ENCODE data around the gene CAMK2B. TPM values are rescaled to one million over a fixed set of nuclear protein-coding genes. Genes with fewer than 3 reads are reported as not detected.

CAMK2B gene
- total RNA-seq, 1 experiment from 2014 or later, result not detected

DNA sequence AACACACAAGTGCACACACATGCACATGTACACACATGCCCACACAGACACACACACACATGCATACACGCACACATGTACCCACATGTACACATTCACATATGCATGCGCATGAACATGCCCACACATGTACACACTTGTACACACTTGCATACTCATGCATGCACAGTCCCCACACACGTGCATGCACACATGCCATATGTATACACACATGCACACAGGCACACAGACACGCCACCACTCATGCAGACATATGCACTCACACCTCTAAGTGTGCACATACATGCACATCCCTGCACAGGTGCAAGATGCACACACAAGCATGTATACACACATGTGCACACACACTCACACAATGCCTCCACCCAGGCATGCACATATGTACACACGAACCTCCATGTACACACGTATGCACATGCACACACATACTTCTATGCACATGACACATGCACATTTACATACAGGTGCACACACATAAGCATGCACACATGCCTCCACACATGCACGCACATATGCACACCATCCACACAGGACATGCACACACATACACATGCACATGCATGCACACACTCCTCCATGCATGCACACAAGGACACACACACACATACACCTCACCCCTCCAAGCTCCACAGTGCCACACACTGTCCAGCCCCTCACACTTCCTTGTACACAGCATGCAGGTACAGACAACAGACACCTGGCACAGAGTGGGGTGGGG is 78.8 kb downstream of the CAMK2B start:
- H3K27ac ChIP-seq (ENCODE audit: low read length), result no peak overlapping the region

DNA sequence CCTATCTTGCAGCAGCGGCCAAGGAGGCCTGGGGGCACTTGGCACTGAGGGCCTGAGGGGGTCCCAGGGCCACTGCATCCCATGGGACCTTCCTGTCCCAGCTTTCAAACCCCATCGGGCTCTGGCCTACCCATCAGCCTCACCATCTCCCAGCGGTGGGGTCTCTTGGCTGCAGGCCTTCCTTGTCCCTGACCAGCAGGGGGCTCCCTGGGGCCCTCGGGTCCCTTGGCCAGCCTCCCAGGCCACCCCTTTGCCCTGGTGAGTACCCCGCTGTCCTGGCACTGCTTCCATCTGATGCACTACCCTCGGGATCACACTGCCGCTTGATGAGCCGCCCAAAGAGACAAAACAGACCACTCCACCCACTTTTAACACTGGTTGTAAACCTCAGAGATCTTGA is 81.1 kb downstream of the CAMK2B start:
- H3K9ac ChIP-seq (ENCODE audit: low read length), result no peak overlapping the region
- H4K20me1 ChIP-seq (ENCODE audit: insufficient read depth, low read depth, low read length), result no peaks in the 10 kb centered on the region
- H3K9me2 ChIP-seq (replicated peaks; ENCODE audit: insufficient read depth, low read length), result no peaks in the 10 kb centered on the region
- no peak overlapping the region for H3K4me3 ChIP-seq (ENCODE audit: low read length)
- no peak overlapping the region for H3K4me2 ChIP-seq (ENCODE audit: low read depth, low read length, poor library complexity, severe bottlenecking)
- H2AFZ ChIP-seq (ENCODE audit: low read length), result no peak overlapping the region
- DNase-seq, result peak; percentile 63
- no peaks in the 10 kb centered on the region for H3K36me3 ChIP-seq (ENCODE audit: insufficient read depth, low read length)
- H3K9me3 ChIP-seq (ENCODE audit: low read length), result no peaks in the 10 kb centered on the region
- no peaks in the 10 kb centered on the region for H3K27me3 ChIP-seq (ENCODE audit: low read length)
- H3K79me2 ChIP-seq (ENCODE audit: low read length), result no peaks in the 10 kb centered on the region
- H3K4me1 ChIP-seq (ENCODE audit: low read length), result peaks cover 5% of the 10 kb centered on the region; the same call in 1 of the 2 replicates
- no peak overlapping the region for H3K27ac ChIP-seq (ENCODE audit: low read length)

More for the DNA sequence above, 78.8 kb downstream of the CAMK2B start:
- no peak overlapping the region for H2AFZ ChIP-seq (ENCODE audit: low read length)
- no peaks in the 10 kb centered on the region for H3K4me1 ChIP-seq (ENCODE audit: low read length)
- H3K9me2 ChIP-seq (replicated peaks; ENCODE audit: insufficient read depth, low read length), result no peaks in the 10 kb centered on the region
- H3K4me2 ChIP-seq (ENCODE audit: low read depth, low read length, poor library complexity, severe bottlenecking), result no peak overlapping the region
- no peak overlapping the region for H3K4me3 ChIP-seq (ENCODE audit: low read length)
- DNase-seq, result no peak
- H3K36me3 ChIP-seq (ENCODE audit: insufficient read depth, low read length), result no peaks in the 10 kb centered on the region
- H4K20me1 ChIP-seq (ENCODE audit: insufficient read depth, low read depth, low read length), result no peaks in the 10 kb centered on the region
- no peak overlapping the region for H3K9ac ChIP-seq (ENCODE audit: low read length)
- no peaks in the 10 kb centered on the region for H3K9me3 ChIP-seq (ENCODE audit: low read length)
- H3K79me2 ChIP-seq (ENCODE audit: low read length), result no peaks in the 10 kb centered on the region
- no peaks in the 10 kb centered on the region for H3K27me3 ChIP-seq (ENCODE audit: low read length)

- no peaks in the 10 kb centered on the region for H3K27me3 ChIP-seq (ENCODE audit: low read length)
- no peaks in the 10 kb centered on the region for H3K36me3 ChIP-seq (ENCODE audit: insufficient read depth, low read length)
- no peak overlapping the region for H3K4me2 ChIP-seq (ENCODE audit: low read depth, low read length, poor library complexity, severe bottlenecking)
- H3K9me3 ChIP-seq (ENCODE audit: low read length), result no peaks in the 10 kb centered on the region
- H4K20me1 ChIP-seq (ENCODE audit: insufficient read depth, low read depth, low read length), result no peaks in the 10 kb centered on the region
- no peak overlapping the region for H3K27ac ChIP-seq (ENCODE audit: low read length)
- no peaks in the 10 kb centered on the region for H3K9me2 ChIP-seq (replicated peaks; ENCODE audit: insufficient read depth, low read length)
- DNase-seq, result no peak
- H3K4me3 ChIP-seq (ENCODE audit: low read length), result no peak overlapping the region
- H3K79me2 ChIP-seq (ENCODE audit: low read length), result no peaks in the 10 kb centered on the region
- no peak overlapping the region for H3K9ac ChIP-seq (ENCODE audit: low read length)
- no peak overlapping the region for H2AFZ ChIP-seq (ENCODE audit: low read length)
- peaks cover 5% of the 10 kb centered on the region; the same call in 1 of the 2 replicates for H3K4me1 ChIP-seq (ENCODE audit: low read length)
Measured at GRCh38 chr7:44242091-44242490, 83.3 kb downstream of the CAMK2B start.

DNA sequence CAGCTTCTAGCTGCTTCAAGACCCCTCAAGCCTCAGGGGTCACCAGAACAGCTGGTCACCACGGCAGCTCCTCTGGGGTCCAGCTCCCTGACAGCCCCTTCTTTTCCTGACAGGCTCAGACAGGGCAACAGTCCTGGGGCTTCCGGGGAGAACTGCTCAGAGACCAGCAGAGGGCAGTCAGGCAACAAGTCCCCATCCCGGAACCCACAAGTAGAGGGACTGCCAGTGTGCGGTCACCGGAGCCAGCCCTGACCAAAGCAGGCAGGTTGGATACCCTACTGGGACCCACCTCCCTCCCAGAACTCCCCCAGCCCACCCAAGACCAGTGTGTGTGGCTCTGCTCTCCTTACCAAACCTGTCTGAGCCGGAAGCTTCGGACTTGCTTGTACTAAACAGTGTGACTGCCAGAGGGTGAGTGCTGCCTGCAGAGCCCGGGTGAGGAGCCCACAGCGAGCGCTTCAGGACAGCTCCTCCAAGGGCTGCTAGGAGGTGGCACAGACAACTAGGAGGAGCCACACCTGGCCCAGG is 84.3 kb downstream of the CAMK2B start:
- Histone ChIP-seq H3K4me2 (ENCODE audit: low read depth, low read length, poor library complexity, severe bottlenecking) (peak overlapping the region; percentile 61), H3K4me3 (ENCODE audit: low read length) (peak overlapping the region; percentile 54; the same call in 1 of the 2 replicates), H3K9ac (ENCODE audit: low read length) (peak overlapping the region; percentile 60)

DNA sequence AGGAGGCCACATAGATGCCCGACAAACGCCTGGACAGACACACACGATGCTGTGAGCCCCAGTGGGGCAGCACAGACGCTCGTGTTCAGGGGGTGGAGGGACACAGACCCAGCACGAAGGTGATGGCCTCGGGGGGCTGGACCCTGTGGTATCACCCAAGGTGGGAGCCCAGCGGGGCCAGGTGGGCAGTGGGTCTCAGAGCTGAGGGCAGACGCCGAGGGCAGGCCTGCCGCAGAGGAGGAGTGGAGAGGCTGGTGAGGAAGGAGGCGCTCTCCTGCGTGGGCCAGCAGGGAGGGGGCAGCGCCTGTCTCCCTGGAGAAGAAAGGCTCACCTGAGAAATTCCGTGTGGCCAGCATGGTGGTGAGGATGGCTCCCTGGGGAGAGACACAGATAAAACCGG is 85.0 kb downstream of the CAMK2B start:
- Histone ChIP-seq H3K4me2 (ENCODE audit: low read depth, low read length, poor library complexity, severe bottlenecking) (peak overlapping the region; percentile 61), H3K27ac (ENCODE audit: low read length) (no peak overlapping the region), H3K9ac (ENCODE audit: low read length) (no peak overlapping the region), H2AFZ (ENCODE audit: low read length) (no peak overlapping the region), H3K4me3 (ENCODE audit: low read length) (no peak overlapping the region), H4K20me1 (ENCODE audit: insufficient read depth, low read depth, low read length) (no peaks in the 10 kb centered on the region), H3K4me1 (ENCODE audit: low read length) (peaks cover 5% of the 10 kb centered on the region; the same call in 1 of the 2 replicates), H3K27me3 (ENCODE audit: low read length) (no peaks in the 10 kb centered on the region), H3K36me3 (ENCODE audit: insufficient read depth, low read length) (no peaks in the 10 kb centered on the region), H3K9me2 (replicated peaks; ENCODE audit: insufficient read depth, low read length) (no peaks in the 10 kb centered on the region), H3K9me3 (ENCODE audit: low read length) (no peaks in the 10 kb centered on the region), H3K79me2 (ENCODE audit: low read length) (no peaks in the 10 kb centered on the region)
- no peak for DNase-seq

More for the DNA sequence above, 84.3 kb downstream of the CAMK2B start:
- Histone ChIP-seq H3K9me2 (replicated peaks; ENCODE audit: insufficient read depth, low read length) (no peaks in the 10 kb centered on the region), H3K27ac (ENCODE audit: low read length) (no peak overlapping the region), H3K79me2 (ENCODE audit: low read length) (no peaks in the 10 kb centered on the region), H4K20me1 (ENCODE audit: insufficient read depth, low read depth, low read length) (no peaks in the 10 kb centered on the region), H3K27me3 (ENCODE audit: low read length) (no peaks in the 10 kb centered on the region), H3K9me3 (ENCODE audit: low read length) (no peaks in the 10 kb centered on the region), H3K36me3 (ENCODE audit: insufficient read depth, low read length) (no peaks in the 10 kb centered on the region), H3K4me1 (ENCODE audit: low read length) (peaks cover 5% of the 10 kb centered on the region; the same call in 1 of the 2 replicates), H2AFZ (ENCODE audit: low read length) (peak overlapping the region; percentile 88; the same call in 1 of the 2 replicates)
- peak; percentile 88 for DNase-seq

GRCh38 chr7:44239361-44239760 is 86.0 kb downstream of the CAMK2B start:
- no peaks in the 10 kb centered on the region for H3K36me3 ChIP-seq (ENCODE audit: insufficient read depth, low read length)
- no peak overlapping the region for H3K4me2 ChIP-seq (ENCODE audit: low read depth, low read length, poor library complexity, severe bottlenecking)
- H3K27me3 ChIP-seq (ENCODE audit: low read length), result no peaks in the 10 kb centered on the region
- H3K27ac ChIP-seq (ENCODE audit: low read length), result no peak overlapping the region
- H2AFZ ChIP-seq (ENCODE audit: low read length), result no peak overlapping the region
- no peaks in the 10 kb centered on the region for H3K9me3 ChIP-seq (ENCODE audit: low read length)
- H3K9me2 ChIP-seq (replicated peaks; ENCODE audit: insufficient read depth, low read length), result no peaks in the 10 kb centered on the region
- DNase-seq, result no peak
- no peaks in the 10 kb centered on the region for H4K20me1 ChIP-seq (ENCODE audit: insufficient read depth, low read depth, low read length)
- no peak overlapping the region for H3K4me3 ChIP-seq (ENCODE audit: low read length)
- no peak overlapping the region for H3K9ac ChIP-seq (ENCODE audit: low read length)
- no peaks in the 10 kb centered on the region for H3K79me2 ChIP-seq (ENCODE audit: low read length)
- H3K4me1 ChIP-seq (ENCODE audit: low read length), result peaks cover 5% of the 10 kb centered on the region; the same call in 1 of the 2 replicates

DNA sequence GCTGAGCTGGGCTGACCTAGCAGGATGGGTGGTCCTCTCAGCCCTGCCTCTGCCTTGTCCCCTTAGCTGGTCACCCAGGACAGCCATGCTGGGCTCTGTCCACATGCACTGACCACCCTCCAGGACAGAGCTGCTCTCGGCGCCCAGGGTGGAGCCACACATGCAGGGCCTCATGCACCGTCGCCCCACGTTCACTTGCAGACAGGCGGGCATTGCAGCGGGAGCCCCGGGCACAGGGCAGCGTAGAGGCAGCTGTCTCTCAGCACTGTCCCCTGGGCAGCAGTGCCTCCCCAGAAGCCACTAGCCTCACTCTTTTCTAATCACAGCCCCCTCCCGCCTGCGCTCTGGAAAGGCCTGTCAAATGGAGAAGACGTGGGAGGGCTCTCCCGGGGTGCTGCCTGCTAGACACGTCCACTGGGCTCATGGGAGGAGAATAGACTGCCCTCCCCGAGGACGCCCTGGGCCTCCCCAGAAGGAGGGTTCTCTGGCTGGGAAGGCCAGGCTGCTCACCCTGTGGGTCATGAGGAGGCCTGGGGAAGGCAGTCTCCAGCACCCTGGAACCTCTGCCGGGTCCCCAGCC is 87.2 kb downstream of the CAMK2B start:
- Histone ChIP-seq H2AFZ (ENCODE audit: low read length) (no peak overlapping the region), H3K9ac (ENCODE audit: low read length) (no peak overlapping the region), H3K9me2 (replicated peaks; ENCODE audit: insufficient read depth, low read length) (no peaks in the 10 kb centered on the region), H3K27me3 (ENCODE audit: low read length) (no peaks in the 10 kb centered on the region), H4K20me1 (ENCODE audit: insufficient read depth, low read depth, low read length) (no peaks in the 10 kb centered on the region), H3K4me1 (ENCODE audit: low read length) (peaks cover 5% of the 10 kb centered on the region; the same call in 1 of the 2 replicates), H3K36me3 (ENCODE audit: insufficient read depth, low read length) (no peaks in the 10 kb centered on the region), H3K79me2 (ENCODE audit: low read length) (no peaks in the 10 kb centered on the region), H3K27ac (ENCODE audit: low read length) (no peak overlapping the region), H3K9me3 (ENCODE audit: low read length) (no peaks in the 10 kb centered on the region), H3K4me2 (ENCODE audit: low read depth, low read length, poor library complexity, severe bottlenecking) (no peak overlapping the region), H3K4me3 (ENCODE audit: low read length) (no peak overlapping the region)
- no peak for DNase-seq

DNA sequence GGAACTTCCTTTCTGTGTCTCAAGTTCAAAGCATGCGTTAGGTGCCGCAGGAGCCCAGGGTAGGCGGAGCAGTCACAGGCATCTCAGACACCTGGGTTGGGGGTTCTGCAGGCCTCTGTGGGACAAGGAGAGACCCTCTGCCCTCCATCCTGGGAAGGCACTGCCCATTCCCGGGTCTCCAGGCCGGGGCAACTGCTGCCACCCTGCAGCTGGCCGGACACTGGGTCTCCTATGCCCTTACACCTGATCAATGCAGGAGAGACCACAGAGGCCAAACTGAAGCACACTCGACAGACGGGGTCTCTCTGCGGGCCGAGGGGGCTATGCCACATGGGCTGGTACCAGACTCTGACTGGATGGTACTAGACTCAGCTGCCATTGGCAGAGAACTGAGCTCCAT is 87.7 kb downstream of the CAMK2B start:
- Histone ChIP-seq H4K20me1 (ENCODE audit: insufficient read depth, low read depth, low read length) (no peaks in the 10 kb centered on the region), H3K4me1 (ENCODE audit: low read length) (peaks cover 5% of the 10 kb centered on the region; the same call in 1 of the 2 replicates), H3K9ac (ENCODE audit: low read length) (no peak overlapping the region), H3K27ac (ENCODE audit: low read length) (no peak overlapping the region), H3K9me3 (ENCODE audit: low read length) (no peaks in the 10 kb centered on the region), H3K4me3 (ENCODE audit: low read length) (no peak overlapping the region), H3K36me3 (ENCODE audit: insufficient read depth, low read length) (no peaks in the 10 kb centered on the region), H3K9me2 (replicated peaks; ENCODE audit: insufficient read depth, low read length) (no peaks in the 10 kb centered on the region), H2AFZ (ENCODE audit: low read length) (no peak overlapping the region), H3K79me2 (ENCODE audit: low read length) (no peaks in the 10 kb centered on the region), H3K27me3 (ENCODE audit: low read length) (no peaks in the 10 kb centered on the region), H3K4me2 (ENCODE audit: low read depth, low read length, poor library complexity, severe bottlenecking) (no peak overlapping the region)
- no peak for DNase-seq
